Loucy (cell line): ENCODE data around the gene TMEM139.

Source experiments
- CTCF ChIP-seq: fragments of 200-600 bp; sonication (generic); conservative IDR thresholded peaks from 2 replicates; pipeline ENCODE4 v1.5.1; 2014; ENCODE audit warnings: mild to moderate bottlenecking, antibody characterized with exemption, low read length
- EZH2phosphoT487 ChIP-seq: fragments of 200-600 bp; IDR thresholded peaks from 2 replicates; pipeline ENCODE4 v1.6.1; 2018; ENCODE audit warnings: antibody characterized with exemption, mild to moderate bottlenecking, moderate library complexity, borderline replicate concordance

- peak; percentile 51 for TF ChIP-seq CTCF
- no peak for TF ChIP-seq EZH2phosphoT487
These were observed 37.0 kb downstream of the TMEM139 start for GRCh38 chr7:143321734-143322133.
